CD4-positive, alpha-beta T cell treated with Interleukin-6 for 4 hours (primary cell): ENCODE results near the gene FAM216B.
"Not testable (repeated sequence)": the region's sequence is repeated elsewhere in the genome, so short reads cannot be mapped to it uniquely, and the experiment has no call there.

Experiments
- DNase-seq: peaks from one replicate; pipeline ENCODE4 v3.0.0-alpha.2; 2020; ENCODE audit warnings: mixed read lengths

Gene FAM216B

DNA sequence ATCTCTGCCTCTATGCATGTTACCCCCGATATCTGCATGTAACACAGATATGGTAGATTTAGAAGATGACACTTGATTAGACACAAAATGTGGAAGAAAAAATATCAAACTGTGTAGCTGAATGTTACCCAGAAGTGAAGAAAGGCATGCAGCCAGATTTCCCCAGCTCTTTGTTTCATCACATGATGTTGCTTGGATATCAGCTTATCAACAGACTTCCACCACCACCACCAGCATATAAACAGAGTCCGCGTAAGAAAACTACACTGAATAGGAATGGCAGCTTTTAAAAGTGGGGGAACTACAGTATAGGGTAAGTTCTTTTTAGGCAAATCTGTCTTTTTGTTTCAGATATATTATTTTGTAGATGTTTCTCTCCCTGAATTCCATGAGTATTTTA is at the start of gene FAM216B:
TSS of gene FAM216B (plus strand) at position 233 of the 400 bp plus-strand sequence. CDS start 2,484 bp downstream, outside the sequence.
- DNase-seq = no peak

DNA sequence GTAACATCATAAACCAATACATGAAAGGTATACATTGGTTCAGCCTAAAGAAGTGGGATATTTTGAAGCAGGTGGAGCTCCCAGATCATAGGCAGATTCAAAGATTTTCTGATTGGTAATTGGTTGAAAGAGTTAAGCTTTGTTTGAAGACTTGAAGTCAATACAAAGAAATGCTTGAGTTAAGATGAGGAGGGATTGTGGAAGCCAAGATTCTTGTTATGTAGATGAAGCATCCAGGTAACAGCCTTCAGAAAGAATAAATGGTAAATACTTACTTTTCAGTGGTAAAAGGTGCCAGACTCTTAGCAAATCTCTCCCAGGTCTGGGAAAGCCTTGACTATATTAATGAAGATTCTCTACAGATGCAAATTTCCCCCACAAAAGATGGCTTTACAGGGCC is 49.3 kb upstream of the FAM216B start:
- no peak for DNase-seq

DNA sequence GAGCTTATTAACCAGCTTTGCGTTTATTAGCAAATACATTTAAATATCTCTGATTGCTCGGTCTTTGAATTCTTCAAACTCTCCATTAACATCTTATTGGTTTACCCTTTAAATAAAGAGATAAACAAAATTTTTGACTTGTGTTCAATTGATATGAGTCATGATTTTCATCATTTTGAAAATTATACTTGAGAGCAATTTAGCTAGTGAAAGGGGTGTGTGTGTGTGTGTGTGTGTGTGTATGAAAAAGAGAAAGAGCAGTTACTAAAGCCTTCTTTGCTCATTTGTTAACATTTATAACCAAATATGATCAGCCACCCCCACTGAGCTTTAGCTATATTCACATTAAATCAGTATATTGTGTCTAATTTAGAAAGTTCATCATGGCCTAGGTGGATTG is 48.3 kb upstream of the FAM216B start:
- no peak for DNase-seq

DNA sequence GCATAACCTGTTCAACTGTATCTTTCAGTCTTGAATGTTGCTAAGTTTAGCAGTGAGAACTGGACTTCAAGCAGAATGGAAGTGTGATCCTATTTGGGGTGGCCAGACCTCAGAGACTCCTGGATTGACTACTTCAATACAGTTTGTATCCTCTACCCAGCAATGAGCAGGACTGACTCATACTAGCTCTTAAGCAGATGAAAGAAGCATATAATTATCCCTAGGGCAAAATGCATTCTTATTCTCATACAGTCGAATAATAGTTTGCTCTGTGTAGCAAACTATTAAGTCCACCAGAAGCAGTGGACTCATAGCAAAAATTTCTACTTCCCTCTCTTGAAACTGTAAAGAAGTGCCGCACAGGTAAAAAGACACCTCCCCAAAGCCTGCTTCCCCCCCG is 46.4 kb upstream of the FAM216B start:
- DNase-seq = no peak

DNA sequence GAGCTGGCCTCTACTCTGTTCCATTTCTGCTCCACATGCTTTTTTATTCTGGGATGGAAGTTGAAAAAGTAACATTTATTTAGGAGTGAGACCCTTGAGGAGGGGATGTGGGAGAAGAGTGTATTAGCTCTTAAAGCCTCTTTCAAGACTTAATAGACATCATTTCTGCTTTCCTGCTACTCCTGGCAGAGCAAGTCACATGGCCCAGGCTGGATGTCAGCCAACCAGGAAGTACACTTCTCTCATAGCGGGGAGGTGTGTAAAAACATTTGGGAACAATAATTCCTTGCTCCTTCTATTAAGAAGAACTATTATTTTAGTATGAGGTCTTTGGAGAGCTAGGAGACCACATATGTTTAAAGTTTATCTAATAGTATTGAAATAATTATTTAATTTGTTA is 40.6 kb upstream of the FAM216B start:
- DNase-seq = no peak

DNA sequence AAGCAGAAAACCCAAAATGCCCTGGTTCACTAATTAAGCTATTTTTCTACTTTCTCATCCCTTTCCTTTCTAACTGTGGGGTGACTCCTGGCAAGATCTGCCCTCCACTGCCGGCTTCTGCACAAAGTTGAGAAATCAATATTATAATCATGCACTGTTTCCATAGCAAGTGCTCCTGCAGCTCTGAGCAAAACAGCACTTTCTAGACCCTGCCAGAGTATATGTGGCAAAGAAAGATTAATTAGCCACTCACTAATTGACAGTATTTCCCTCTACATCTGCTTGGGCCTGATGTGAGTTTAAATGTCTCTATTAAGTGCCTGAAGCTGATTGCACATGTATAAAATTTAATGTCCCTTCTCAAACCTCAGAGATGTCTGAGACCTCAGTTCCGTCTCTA is 39.5 kb upstream of the FAM216B start:
- no peak for DNase-seq

DNA sequence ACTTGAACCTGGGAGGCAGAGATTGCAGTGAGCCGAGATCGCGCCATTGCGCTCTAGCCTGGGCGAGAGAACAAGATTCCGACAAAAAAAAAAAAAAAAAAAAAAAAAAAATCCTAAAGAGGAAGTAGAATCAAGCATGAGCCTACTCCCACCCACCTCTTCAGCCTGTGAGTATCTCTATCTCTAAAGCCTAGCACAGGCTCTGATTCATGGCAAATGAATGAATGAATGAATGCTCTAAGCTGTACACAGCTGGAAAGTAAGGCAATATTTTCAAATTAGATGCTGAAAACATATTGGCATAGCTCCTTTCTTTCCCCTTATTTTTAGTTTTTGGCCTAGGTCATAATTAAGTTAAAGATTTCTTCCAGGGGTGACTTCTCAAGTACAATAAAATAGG is 35.7 kb upstream of the FAM216B start:
- no peak for DNase-seq

DNA sequence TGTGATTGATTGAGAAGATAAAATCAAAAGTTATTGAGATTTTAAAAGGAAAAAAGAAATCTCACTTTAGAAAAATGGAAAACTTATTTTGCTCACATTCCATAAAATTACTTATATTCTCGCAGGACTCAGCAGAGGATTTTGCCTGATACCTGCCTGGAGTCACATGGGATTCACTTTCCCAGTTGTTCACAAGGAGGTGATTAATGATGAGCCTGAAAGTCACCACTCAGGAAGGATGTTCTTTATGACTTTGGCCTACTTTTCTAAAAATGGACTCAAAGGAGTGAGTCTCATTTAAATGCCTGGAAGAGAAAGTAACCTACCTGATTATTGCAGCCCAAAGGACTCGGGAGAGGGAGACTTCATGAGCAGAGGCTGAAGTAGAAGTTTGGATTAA is 34.5 kb upstream of the FAM216B start:
- DNase-seq = no peak

DNA sequence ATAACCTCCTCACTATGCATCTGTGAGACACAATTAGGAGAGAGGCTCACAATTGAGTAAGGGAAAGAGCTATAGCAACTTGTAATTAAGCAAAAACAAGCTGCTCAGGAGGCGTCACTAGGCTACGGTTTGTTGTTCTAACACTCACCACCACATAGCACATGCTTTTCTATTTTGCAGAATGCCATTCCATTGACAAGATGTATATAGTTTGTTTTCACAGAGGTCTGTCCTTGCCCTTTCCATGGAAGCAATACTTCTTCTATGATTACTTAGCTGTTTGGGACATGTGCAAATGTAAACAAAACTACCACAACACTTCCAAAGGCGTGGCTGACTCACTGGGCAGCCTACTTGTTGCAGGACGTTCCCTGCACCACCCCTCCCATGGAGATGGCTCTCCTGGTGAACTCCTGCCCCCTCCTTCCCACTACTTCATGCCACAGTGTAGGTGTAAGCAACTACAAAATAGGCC is 33.9 kb upstream of the FAM216B start:
- DNase-seq = no peak

DNA sequence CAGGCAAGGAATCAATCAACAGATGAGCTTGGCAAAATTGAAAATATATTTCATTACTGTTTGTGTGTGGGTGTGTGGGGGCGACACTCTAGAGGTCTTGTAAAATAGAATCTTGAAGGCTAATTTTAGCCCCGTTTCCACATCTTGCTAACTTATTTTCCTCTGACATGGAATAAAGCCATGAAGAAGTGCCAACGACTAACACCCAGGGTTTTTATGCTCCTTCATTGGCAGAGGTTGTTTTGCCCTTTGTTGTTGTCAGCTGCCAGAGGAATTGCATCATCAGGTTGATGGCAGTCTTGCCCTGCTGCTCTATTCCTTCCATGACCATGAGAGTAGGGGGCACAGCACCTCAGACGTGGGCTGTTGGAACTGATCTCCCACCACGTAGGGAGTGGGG is 30.6 kb upstream of the FAM216B start:
- no peak for DNase-seq

DNA sequence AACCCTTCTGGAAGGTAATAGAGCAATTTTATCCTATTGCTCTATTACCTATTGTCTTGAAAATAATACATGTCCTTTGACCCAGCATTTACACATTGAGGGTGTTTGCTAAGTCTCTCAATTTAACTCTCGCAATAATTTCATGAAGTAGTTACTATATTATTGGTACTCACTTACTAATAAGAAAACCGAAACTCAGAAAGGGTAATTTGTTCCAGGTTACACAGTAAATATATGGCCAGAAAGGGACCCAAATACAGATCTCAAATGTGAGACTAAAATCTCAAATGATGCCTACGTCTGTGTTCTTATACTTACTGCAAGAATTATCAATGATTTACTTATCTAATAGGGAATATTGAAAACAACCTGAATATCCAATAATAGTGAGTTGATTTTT is 29.7 kb upstream of the FAM216B start:
- no peak for DNase-seq

DNA sequence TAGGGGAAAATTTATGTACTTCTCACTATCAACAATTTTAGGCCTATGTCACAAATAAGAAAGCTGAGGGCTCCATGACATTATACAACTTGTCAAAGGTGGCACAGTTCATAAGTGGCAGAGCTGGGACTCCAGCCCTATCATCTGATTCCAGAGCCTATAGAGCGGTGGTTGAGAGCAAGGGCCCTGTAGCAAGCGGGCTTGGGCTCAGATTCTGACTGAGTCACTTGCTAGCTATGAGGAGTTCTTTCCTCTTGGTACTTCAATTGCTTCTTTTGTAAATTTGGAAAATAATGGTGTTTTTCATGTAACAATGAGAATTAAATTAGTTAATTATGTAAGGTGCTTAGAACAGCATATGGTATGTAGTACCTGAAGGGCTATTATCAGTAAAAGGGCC is 28.7 kb upstream of the FAM216B start:
- no peak for DNase-seq

DNA sequence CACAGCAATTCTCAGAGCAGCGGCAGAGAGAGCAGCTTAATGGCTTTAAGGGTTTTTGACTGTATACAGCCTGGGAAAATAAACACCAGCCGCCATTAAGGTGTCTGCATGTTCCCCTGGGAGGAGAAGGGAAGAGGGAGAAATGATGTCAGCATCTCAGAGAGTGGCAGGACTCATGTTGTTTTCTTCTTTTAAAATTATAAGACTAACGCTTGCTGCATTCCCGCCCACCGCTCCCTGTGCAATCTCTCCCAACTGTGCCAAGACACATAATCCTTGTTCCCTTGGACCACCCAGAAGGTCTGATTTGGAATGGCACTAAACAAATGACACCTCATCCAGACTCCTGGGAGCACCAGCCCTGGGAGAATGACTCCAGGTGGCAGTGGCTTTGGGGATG is 27.7 kb upstream of the FAM216B start:
- no peak for DNase-seq

DNA sequence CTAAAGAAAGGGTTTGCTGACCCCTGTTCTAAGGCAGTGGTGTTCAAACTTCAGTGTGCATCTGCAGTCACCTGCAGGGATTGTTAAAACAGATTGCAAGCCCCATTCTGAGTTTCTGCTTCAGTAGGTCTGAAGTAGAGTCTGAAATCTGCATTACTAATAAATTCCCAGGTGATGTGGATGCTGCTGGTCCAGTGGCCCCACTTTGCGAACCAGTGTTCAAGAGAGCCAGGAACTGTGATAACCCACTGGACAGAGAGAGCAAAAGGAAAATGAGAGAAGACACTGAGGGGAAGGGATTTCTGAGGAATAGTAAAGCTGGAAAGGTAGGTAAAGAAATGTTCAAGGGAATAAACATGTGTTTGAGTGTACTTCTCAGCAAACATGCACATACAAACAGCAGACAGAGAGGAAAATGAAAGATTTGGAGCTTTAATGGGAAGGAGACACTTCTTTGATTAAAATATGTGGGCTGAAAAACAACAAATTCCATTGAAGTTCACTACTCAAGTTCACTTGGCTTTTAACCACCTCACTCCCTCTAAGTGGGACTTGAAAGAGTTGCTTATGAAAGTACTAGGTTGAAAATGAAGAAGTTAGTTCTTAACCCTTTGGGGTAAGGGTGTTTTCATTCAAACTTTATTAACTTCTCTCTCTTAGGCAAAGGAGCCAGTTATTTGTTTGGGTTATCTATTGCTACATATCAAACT is 26.4 kb upstream of the FAM216B start:
- DNase-seq = no peak

DNA sequence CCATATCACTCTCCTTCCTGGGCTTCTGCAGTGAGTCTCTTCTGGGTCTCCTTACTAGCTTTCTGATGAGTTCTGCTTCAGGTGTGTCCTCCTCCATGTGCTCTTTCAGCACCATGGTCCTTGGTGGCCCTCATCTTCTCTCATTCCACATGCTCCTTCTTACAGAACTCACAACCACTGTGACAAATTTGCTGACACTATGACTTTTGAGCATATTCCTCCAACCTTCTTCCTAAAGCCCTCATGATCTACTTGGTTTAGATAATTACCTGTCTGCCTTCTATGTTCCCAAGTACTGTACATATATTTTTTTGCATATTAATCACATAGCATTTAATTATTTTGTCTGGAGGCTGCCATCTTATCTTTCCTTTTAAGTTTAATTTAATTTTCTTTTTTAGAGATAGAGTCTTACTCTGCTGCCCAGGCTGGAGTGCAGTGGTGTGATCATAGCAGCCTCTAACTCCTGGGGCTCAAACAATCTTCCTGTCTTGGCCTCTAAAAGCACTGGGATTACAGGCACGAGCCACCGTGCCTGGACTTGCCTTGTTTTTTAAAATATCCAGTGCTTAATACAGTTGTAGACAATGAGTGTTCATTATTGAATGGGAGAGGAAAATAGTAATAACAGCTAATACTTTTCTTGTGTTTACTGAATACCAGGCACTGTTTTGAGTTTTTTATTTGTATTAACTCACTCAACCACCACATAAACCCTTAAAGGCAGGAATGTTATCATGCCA is 23.5 kb upstream of the FAM216B start:
- no peak for DNase-seq

DNA sequence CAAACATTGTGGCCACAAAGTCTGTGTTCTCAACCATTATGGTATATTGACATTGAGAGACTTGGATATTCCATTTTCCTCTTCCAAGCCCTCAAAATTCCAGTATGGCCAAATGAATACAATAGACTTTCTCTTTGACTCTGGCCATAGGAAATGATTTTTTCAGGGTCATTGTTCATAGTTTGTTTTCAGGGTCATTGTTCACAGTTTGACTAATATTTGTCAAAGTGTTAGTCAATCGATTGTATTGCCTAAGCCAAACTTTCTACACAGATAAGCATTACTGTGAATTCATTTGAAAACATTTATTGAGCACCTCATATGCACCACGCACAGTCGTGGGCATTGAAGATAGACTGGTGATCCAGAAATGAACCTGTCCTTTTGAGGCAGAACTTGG is 22.9 kb upstream of the FAM216B start:
- DNase-seq = no peak

DNA sequence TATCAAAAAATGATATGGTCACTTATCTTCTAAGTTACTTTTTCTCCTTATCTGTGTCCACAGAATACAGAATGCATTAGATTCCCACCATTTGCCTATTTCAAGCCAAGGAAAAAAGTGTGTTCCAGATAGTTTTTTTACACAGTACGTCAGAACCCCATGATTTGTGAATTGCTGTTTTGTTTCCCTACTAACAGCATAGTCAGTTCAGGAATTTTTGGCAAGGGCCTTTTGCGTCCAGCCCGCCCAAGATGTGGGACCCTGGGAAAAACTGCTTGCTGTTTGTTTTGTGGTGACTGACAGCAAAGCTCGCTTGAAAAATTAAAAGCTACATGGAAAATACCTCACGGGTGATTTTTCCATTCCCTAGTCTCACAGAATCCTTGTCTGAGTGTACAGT is 20.4 kb upstream of the FAM216B start:
- no peak for DNase-seq

DNA sequence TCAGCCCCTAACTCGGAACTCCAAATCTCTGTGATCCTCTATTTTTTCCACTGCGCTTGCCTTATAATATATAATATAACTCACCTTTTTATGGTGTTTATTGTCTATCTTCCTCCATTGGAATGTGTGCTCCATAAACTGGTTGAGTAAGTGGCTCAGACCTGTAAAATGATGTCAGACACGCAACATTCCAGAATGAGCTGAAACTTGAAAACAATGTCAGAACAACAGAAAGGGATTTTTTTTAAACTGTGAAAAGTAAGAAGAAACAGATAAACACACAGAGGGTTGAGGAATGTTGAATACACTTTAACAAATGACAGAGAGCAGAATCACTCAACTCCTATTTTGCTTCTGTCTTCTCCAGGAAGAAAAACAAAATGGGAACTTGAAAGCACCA is 19.1 kb upstream of the FAM216B start:
- no peak for DNase-seq

DNA sequence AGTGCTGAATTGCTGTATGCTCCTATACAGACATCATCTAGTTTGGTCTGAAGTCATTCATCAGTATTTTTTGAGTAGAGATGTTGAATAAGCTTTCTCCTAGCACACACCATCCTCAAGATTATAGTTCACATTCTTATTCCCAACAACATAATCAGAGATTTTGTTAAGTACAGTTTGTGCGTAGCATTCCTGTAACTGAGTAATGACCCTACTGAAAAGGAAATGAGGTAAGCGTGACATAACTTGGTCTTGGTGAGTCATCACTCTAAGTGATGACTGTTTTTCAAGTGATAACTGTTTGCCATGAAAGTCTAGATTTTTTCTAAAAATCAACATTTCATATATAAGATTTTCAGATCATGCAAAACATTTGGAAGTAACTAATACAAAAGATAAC is 18.5 kb upstream of the FAM216B start:
- no peak for DNase-seq

DNA sequence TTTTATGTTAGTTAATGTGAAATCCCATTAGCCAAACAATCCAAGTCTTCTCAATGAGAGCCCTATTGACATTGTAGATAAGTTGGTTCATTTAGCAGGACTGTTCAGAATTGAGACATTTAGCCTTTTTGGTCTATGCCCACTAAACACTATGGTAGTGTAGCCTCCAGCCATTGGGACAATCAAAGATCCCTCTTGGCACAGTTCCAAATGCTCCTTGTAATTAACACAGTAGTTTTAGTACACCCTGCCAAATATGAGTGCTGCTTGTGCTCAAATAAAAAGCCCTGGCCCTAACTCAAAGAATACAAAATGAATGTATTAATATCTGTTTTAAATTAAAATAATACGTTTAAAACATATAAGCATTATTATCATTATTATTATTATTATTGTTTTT is 15.4 kb upstream of the FAM216B start:
- DNase-seq = no peak

DNA sequence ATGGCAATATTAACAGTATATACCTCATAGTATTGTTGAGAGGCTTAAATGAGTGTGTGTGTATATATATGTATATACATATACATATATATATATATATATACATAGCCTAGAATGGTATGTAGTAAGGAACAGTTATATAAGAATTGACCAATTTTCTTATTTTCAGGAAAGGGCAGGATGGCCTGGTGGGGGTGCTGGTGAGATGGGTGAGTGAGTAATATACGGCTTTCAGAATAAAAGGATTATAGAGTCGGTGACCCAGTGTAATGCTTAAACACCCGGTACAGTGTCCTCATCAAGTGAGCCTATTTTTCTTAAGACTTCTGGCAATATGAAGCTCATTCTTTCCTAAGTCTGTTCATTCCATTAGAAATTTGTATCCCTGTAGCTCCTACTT is 11.7 kb upstream of the FAM216B start:
- no peak for DNase-seq

DNA sequence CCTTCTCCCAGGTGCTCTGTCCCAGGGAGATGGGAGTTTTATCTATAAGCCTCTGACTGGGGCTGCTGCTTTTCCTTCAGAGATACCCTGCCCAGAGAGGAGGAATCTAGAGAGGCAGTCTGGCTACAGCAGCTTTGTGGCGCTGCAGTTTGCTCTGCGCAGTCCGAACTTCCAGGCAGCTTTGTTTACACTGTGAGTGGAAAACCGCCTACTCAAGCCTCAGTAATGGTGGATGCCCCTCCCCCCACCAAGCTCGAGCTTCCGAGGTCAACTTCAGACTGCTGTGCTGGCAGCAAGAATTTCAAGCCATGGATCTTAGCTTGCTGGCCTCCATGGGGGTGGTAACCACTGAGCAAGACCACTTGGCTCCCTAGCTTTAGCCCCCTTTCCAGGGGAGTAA is 4.8 kb upstream of the FAM216B start:
- DNase-seq = not testable (repeated sequence)

DNA sequence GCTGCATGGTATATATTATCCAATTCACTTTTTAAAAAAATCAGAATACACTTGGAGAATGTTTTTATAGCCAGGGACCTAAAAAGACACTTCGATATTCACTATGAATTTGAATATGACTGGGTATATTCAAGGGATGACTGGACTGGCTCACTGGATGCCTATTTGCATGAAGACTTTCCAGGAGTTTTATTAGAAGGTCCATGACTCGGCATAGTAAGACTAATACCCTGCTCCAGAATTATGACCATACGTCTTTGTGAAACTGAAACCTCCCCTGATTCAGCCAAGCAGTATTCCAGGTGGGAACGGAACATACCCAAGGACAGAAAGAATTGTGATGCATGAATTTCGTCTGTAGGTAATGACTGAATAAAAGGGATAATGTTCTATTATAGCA is 3.9 kb upstream of the FAM216B start:
- no peak for DNase-seq

DNA sequence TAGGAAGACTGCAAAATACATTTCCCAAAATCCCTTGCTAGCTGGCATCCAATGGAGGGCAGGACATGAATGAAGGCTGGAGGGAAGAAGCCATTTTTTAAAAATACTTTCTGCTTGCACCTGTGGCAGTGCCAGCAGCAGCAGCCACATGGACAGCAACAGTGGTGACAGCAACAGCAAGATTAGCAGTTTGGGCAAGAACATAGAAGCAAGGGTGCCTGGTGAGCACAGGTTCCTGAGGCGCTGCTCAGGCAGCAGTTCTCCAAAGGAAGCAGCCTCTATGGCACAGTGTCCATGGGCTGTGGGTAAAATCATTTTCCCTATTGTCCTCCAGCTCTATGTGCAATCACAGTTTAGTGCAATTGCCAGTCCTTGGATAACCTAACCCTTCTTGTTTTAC is 1.3 kb upstream of the FAM216B start:
- DNase-seq = no peak

DNA sequence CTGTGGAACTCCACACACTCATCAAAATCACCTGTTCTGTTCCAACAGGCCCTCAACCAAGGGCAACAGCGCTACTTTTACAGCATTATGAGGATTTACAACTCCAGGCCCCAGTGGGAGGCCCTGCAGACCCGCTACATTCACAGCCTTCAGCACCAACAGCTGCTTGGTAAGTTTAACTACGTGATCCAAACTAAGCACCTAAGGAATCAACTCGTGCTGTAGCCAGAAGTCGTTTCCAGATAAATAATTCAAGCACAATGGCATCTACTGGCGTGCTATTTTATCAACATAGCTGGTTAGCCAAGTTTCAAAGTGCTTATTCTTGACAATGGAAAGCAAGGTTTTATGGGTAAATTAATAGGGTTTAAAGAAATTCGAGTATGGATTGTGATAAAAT is 5.3 kb downstream of the FAM216B start:
- DNase-seq = no peak
